ENCODE data around the gene SNX24. TPM values are rescaled to one million over a fixed set of nuclear protein-coding genes. Genes with fewer than 3 reads are reported as not detected.

The SNX24 gene
- total and polyA plus RNA-seq, 2 experiments from 2014 or later: 18.0 to 27.5 TPM

- ATAC-seq: no peak
- no peak overlapping the region for H3K4me3 ChIP-seq
These were observed 102.0 kb downstream of the SNX24 start for GRCh38 chr5:122947372-122947771.

GRCh38 chr5:122947772-122948171 lies 102.4 kb downstream of the SNX24 start:
- H3K4me1 Mint-ChIP-seq: peaks cover 25% of the 10 kb centered on the region
- H3K4me3 Mint-ChIP-seq: no peak overlapping the region
- Histone ChIP-seq H3K27ac (ENCODE audit: low read depth) (no peak overlapping the region), H2AFZ (no peak overlapping the region), H3K36me3 (ENCODE audit: insufficient read depth) (no peaks in the 10 kb centered on the region), H3K9me2 (ENCODE audit: insufficient read depth) (no peaks in the 10 kb centered on the region), H3K4me1 (ENCODE audit: insufficient read depth) (peaks cover 15% of the 10 kb centered on the region; the same call in 1 of the 2 replicates), H3K4me2 (no peak overlapping the region), H3K4me3 (no peak overlapping the region), H4K20me1 (replicated peaks; ENCODE audit: insufficient read depth) (no peaks in the 10 kb centered on the region), H3K79me2 (replicated peaks; ENCODE audit: insufficient read depth) (no peaks in the 10 kb centered on the region), H3F3A (replicated peaks; ENCODE audit: low read depth) (no peaks in the 10 kb centered on the region), H3K27me3 (ENCODE audit: insufficient read depth) (no peaks in the 10 kb centered on the region)
- no peak for TF ChIP-seq ZNF462 (CRISPR knock-in tag; IDR thresholded peaks at IDR 0.05)
- no peak overlapping the region for H3K27ac Mint-ChIP-seq
- no peaks in the 10 kb centered on the region for H3K9me3 Mint-ChIP-seq
- H3K27me3 Mint-ChIP-seq (ENCODE audit: insufficient read depth, low read depth, poor library complexity): no peaks in the 10 kb centered on the region
- H3K36me3 Mint-ChIP-seq (ENCODE audit: low read depth): no peaks in the 10 kb centered on the region
- DNase-seq (ENCODE audit: low spot score): no peak
- no peak for ATAC-seq

More at GRCh38 chr5:122947372-122947771, 102.0 kb downstream of the SNX24 start:
- Mint-ChIP-seq H3K27me3 (ENCODE audit: insufficient read depth, low read depth, poor library complexity) (no peaks in the 10 kb centered on the region), H3K9me3 (no peaks in the 10 kb centered on the region), H3K36me3 (ENCODE audit: low read depth) (no peaks in the 10 kb centered on the region), H3K4me1 (peaks cover 25% of the 10 kb centered on the region), H3K4me3 (no peak overlapping the region), H3K27ac (no peak overlapping the region)
- H3K79me2 ChIP-seq (replicated peaks; ENCODE audit: insufficient read depth): no peaks in the 10 kb centered on the region
- H3K27me3 ChIP-seq (ENCODE audit: insufficient read depth): no peaks in the 10 kb centered on the region
- no peak overlapping the region for H2AFZ ChIP-seq
- no peak for DNase-seq (ENCODE audit: low spot score)
- H3F3A ChIP-seq (replicated peaks; ENCODE audit: low read depth): no peaks in the 10 kb centered on the region
- no peak overlapping the region for H3K27ac ChIP-seq (ENCODE audit: low read depth)
- no peaks in the 10 kb centered on the region for H3K36me3 ChIP-seq (ENCODE audit: insufficient read depth)
- H3K4me2 ChIP-seq: no peak overlapping the region
- TF ChIP-seq EZH2 (IDR thresholded peaks at IDR 0.05; ENCODE audit: low read depth, unreplicated experiment) (no peak), REST (IDR thresholded peaks at IDR 0.05; ENCODE audit: unreplicated experiment) (no peak)
- no peaks in the 10 kb centered on the region for H3K9me2 ChIP-seq (ENCODE audit: insufficient read depth)
- H3K4me1 ChIP-seq (ENCODE audit: insufficient read depth): peaks cover 15% of the 10 kb centered on the region; the same call in 1 of the 2 replicates
- no peaks in the 10 kb centered on the region for H4K20me1 ChIP-seq (replicated peaks; ENCODE audit: insufficient read depth)

Measured in GM23338 (cell line).